Transverse colon (tissue), 4 donors: ENCODE results near the gene ZBTB38. TPM values are rescaled to one million over a fixed set of nuclear protein-coding genes. Genes with fewer than 3 reads are reported as not detected.

Source experiments
- DNase-seq: peaks from one replicate; pipeline ENCODE4 v3.0.0-alpha.2; 2019
- H3K27ac ChIP-seq, 4 donors: fragments of 200-600 bp; sonication (generic); 2 replicates each; pipeline ENCODE4 v1.5.1; 2016 to 2018; ENCODE audit warnings: inconsistent platforms in 4 of 4
- H3K27me3 ChIP-seq: fragments of 200-600 bp; sonication (generic); 2 replicates; pipeline ENCODE4 v1.5.1; 2017; ENCODE audit warnings: inconsistent platforms
- H3K36me3 ChIP-seq, 4 donors: fragments of 200-600 bp; sonication (generic); 2 replicates each; pipeline ENCODE4 v1.5.1; 2017 to 2019; ENCODE audit warnings: inconsistent platforms in 4 of 4
- H3K4me1 ChIP-seq, 4 donors: fragments of 200-600 bp; sonication (generic); 2 replicates each; pipeline ENCODE4 v1.5.1; 2017 to 2020; ENCODE audit warnings: inconsistent platforms in 4 of 4
- H3K4me3 ChIP-seq, 4 donors: fragments of 200-600 bp; sonication (generic); 1 replicate in 1 of 4; 2 replicates in 3 of 4; pipeline versions ENCODE4 v1.5.1 to v1.6.1; 2017 to 2019; ENCODE audit warnings: inconsistent platforms in 4 of 4
- H3K9me3 ChIP-seq, 2 donors: fragments of 200-600 bp; sonication (generic); 2 replicates each; pipeline ENCODE4 v1.5.1; 2017 to 2019; ENCODE audit warnings: inconsistent platforms in 2 of 2
- CTCF ChIP-seq, 5 experiments: fragments of 200-600 bp in 3 of 5; fragments of 450-650 bp in 2 of 5; sonication (generic) in 3 of 5; IDR thresholded peaks; 1 replicate in 2 of 5; 2 replicates in 3 of 5; pipeline ENCODE4 v1.5.1; 2016 to 2017; ENCODE audit warnings: antibody characterized with exemption in 5 of 5, inconsistent platforms in 3 of 5, mild to moderate bottlenecking in 2 of 5, moderate library complexity in 1 of 5
- EP300 ChIP-seq: sonication (generic); formaldehyde crosslinking; IDR thresholded peaks from one replicate; pipeline ENCODE4 v1.6.1; 2017; ENCODE audit warnings: antibody characterized with exemption, low read depth
- POLR2A ChIP-seq: fragments of 450-650 bp; IDR thresholded peaks from one replicate; pipeline ENCODE4 v1.6.1; 2016; ENCODE audit warnings: antibody characterized with exemption, mild to moderate bottlenecking, moderate library complexity
- POLR2AphosphoS5 ChIP-seq, 3 donors: sonication (generic); formaldehyde crosslinking; IDR thresholded peaks; one replicate each; pipeline ENCODE4 v1.6.1; 2016; ENCODE audit warnings: antibody characterized with exemption in 3 of 3
- WGBS, 2 donors: methylation state at CpG; one replicate each; pipeline ENCODE4 v1.1.5; 2018; ENCODE audit warnings: low coverage in 1 of 2; 5-methylcytosine and 5-hydroxymethylcytosine counted together
- in situ Hi-C, 4 donors: fragments of 200-750 bp; cut with MboI; loops; one replicate each; pipeline versions ENCODE4 v1.15.0 to v1.15.1; 2017; ENCODE audit warnings: low sequenced_read_pairs in 3 of 4, low pct_ligation_motif_present in 1 of 4, low pct_unique_long_range_greater_than_20kb in 1 of 4
- intact Hi-C: fragments of 100-400 bp; cut with DNase I; formaldehyde crosslinking; loops from one replicate; pipeline ENCODE4 v1.15.1; 2023; ENCODE audit warnings: low total_unique reads
- total RNA-seq, 4 donors: library from RNA; depleted of rRNA; stranded (reverse); fragments of >200 nt; gene quantifications; one replicate each; pipeline ENCODE4 v1.1.0, GENCODE V29; 2016

The ZBTB38 gene
- total RNA-seq, 4 donors from 2014 or later = 71.8 to 182 (median 169) TPM

GRCh38 chr3:141368925-141369794, 856 bp downstream of the ZBTB38 start:
- in situ Hi-C loops = loop anchor here in 3 of 4 donors (5.0 to 25.0 kb wide), 3 partner anchors 73 to 193 kb away; no protein-coding TSS in a partner anchor
- intact Hi-C loops = no loop called here
- no peaks in the 10 kb centered on the region for H3K9me3 ChIP-seq
- peak overlapping the region in 1 of 4 donors; percentile 25 for H3K4me3 ChIP-seq
- no peaks in the 10 kb centered on the region for H3K36me3 ChIP-seq
- no peak for DNase-seq
- H3K27ac ChIP-seq = peak overlapping the region; percentile 88 to 95 (median 91)
- no peak for TF ChIP-seq EP300
- no peak for TF ChIP-seq CTCF (IDR thresholded peaks at IDR 0.05)
- TF ChIP-seq POLR2AphosphoS5 (IDR thresholded peaks at IDR 0.05) = no peak
- peaks cover 23 to 55% (median 40%) of the 10 kb centered on the region in 4 donors for H3K4me1 ChIP-seq
- H3K27me3 ChIP-seq = no peaks in the 10 kb centered on the region
- 64 to 77% methylated on average over 12 to 15 of the region's 15 CpGs for WGBS, 2 donors

GRCh38 chr3:141370065-141370533, 1.8 kb downstream of the ZBTB38 start:
- intact Hi-C loops = no loop called here
- peaks cover 23 to 51% (median 40%) of the 10 kb centered on the region in 4 donors for H3K4me1 ChIP-seq
- peak in 3 of 5 experiments; percentile 16 to 36 (median 23) for TF ChIP-seq CTCF (IDR thresholded peaks at IDR 0.05)
- TF ChIP-seq EP300 = no peak
- no peak for TF ChIP-seq POLR2A
- TF ChIP-seq POLR2AphosphoS5 (IDR thresholded peaks at IDR 0.05) = peak in 2 of 3 donors; percentile 50 to 63
- peak; percentile 50 for DNase-seq
- no peaks in the 10 kb centered on the region for H3K36me3 ChIP-seq
- H3K4me3 ChIP-seq = no peak overlapping the region
- H3K9me3 ChIP-seq = no peaks in the 10 kb centered on the region
- 17 to 23% methylated on average over 1 to 2 of the region's 2 CpGs for whole genome bisulfite sequencing, 2 donors
- in situ Hi-C loops = loop anchor here in 1 of 4 donors (25.0 kb wide), 1 partner anchor 192 kb away; no protein-coding TSS in a partner anchor
- no peaks in the 10 kb centered on the region for H3K27me3 ChIP-seq
- peak overlapping the region; percentile 88 to 95 (median 91) for H3K27ac ChIP-seq

GRCh38 chr3:141371882-141372281, 3.6 kb downstream of the ZBTB38 start:
- intact Hi-C loops = no loop called here
- TF ChIP-seq POLR2A (no peak), POLR2AphosphoS5 (IDR thresholded peaks at IDR 0.05) (no peak), CTCF (IDR thresholded peaks at IDR 0.05) (no peak), EP300 (no peak)

GRCh38 chr3:141372656-141373055, 4.4 kb downstream of the ZBTB38 start:
- in situ Hi-C loops (loop anchor here in 1 of 4 donors (25.0 kb wide), 1 partner anchor 190 kb away; no protein-coding TSS in a partner anchor), intact Hi-C loops (no loop called here)
- H3K4me1 ChIP-seq = peaks cover 4 to 42% (median 27%) of the 10 kb centered on the region in 4 donors
- H3K27me3 ChIP-seq = no peaks in the 10 kb centered on the region
- H3K9me3 ChIP-seq = no peaks in the 10 kb centered on the region
- peak overlapping the region in 1 of 4 donors; percentile 36 for H3K27ac ChIP-seq
- no peak overlapping the region for H3K4me3 ChIP-seq
- no peak for DNase-seq
- TF ChIP-seq POLR2A (no peak), EP300 (no peak), POLR2AphosphoS5 (IDR thresholded peaks at IDR 0.05) (no peak), CTCF (IDR thresholded peaks at IDR 0.05) (no peak)
- H3K36me3 ChIP-seq = no peaks in the 10 kb centered on the region

More at GRCh38 chr3:141371882-141372281, 3.6 kb downstream of the ZBTB38 start:
- Histone ChIP-seq H3K4me3 (no peak overlapping the region), H3K4me1 (peaks cover 12 to 45% (median 32%) of the 10 kb centered on the region in 4 donors), H3K27me3 (no peaks in the 10 kb centered on the region), H3K9me3 (no peaks in the 10 kb centered on the region), H3K27ac (no peak overlapping the region), H3K36me3 (no peaks in the 10 kb centered on the region)
- DNase-seq = no peak
- in situ Hi-C loops = loop anchor here in 1 of 4 donors (25.0 kb wide), 1 partner anchor 190 kb away; no protein-coding TSS in a partner anchor
